Measurements from ENCODE around the gene SELP.

Gene SELP

GRCh38 chr1:169538998-169539871 is 90.7 kb downstream of the SELP start:
- Histone ChIP-seq H3K4me1 (ENCODE audit: insufficient read depth, low read length) (no peaks in the 10 kb centered on the region), H3K27ac (ENCODE audit: low read depth, low read length) (no peak overlapping the region), H3K27me3 (ENCODE audit: control insufficient read depth in 1 of 2, insufficient read depth in 2 of 2, low read length in 2 of 2) (no peaks in the 10 kb centered on the region), H3K4me3 (ENCODE audit: low read depth in 1 of 2, low read length in 2 of 2) (no peak overlapping the region), H3K36me3 (ENCODE audit: insufficient read depth, low read length) (no peaks in the 10 kb centered on the region), H3K9me3 (ENCODE audit: low read length) (no peaks in the 10 kb centered on the region), H3K9ac (ENCODE audit: low read length) (no peak overlapping the region)
